HG02759 (cell line): ENCODE data around the gene ANKRD12.
A peak's percentile ranks its signal among the peaks of the same experiment; 100 is the strongest.

Experiments used
- ATAC-seq: cut with Tn5 transposase; IDR thresholded peaks from one replicate; pipeline ENCODE4 v1.9.1; 2021; ENCODE audit warnings: mild to moderate bottlenecking, moderate library complexity; ENCODE audit not compliant: unreplicated experiment

ANKRD12 gene

GRCh38 chr18:9281780-9282179, 145.2 kb downstream of the ANKRD12 start:
- no peak for ATAC-seq

- ATAC-seq: no peak
Observed at GRCh38 chr18:9283791-9284190, 147.2 kb downstream of the ANKRD12 start.

- ATAC-seq: no peak
Observed at GRCh38 chr18:9285604-9286003, 149.0 kb downstream of the ANKRD12 start.

GRCh38 chr18:9287036-9287435, 150.5 kb downstream of the ANKRD12 start:
- ATAC-seq: no peak

- no peak for ATAC-seq
Observed at GRCh38 chr18:9289698-9290097, 153.1 kb downstream of the ANKRD12 start.

GRCh38 chr18:9290156-9290555, 153.6 kb downstream of the ANKRD12 start:
- ATAC-seq: no peak

GRCh38 chr18:9292047-9292446, 155.5 kb downstream of the ANKRD12 start:
- no peak for ATAC-seq

- no peak for ATAC-seq
Observed at GRCh38 chr18:9293948-9294347, 157.4 kb downstream of the ANKRD12 start.

- no peak for ATAC-seq
Observed at GRCh38 chr18:9296233-9297006, 159.8 kb downstream of the ANKRD12 start.

GRCh38 chr18:9297007-9297393, 160.4 kb downstream of the ANKRD12 start:
- no peak for ATAC-seq

- ATAC-seq: no peak
Observed at GRCh38 chr18:9304388-9305070, 167.9 kb downstream of the ANKRD12 start.

GRCh38 chr18:9319333-9319732, 182.8 kb downstream of the ANKRD12 start:
- no peak for ATAC-seq

GRCh38 chr18:9321017-9321452, 184.5 kb downstream of the ANKRD12 start:
- ATAC-seq: no peak

GRCh38 chr18:9321736-9322135, 185.2 kb downstream of the ANKRD12 start:
- ATAC-seq: no peak

- no peak for ATAC-seq
Observed at GRCh38 chr18:9322744-9323143, 186.2 kb downstream of the ANKRD12 start.

GRCh38 chr18:9323750-9324445, 187.3 kb downstream of the ANKRD12 start:
- no peak for ATAC-seq

GRCh38 chr18:9325716-9326115, 189.1 kb downstream of the ANKRD12 start:
- no peak for ATAC-seq

GRCh38 chr18:9328776-9329175, 192.2 kb downstream of the ANKRD12 start:
- ATAC-seq: no peak

- ATAC-seq: no peak
Observed at GRCh38 chr18:9329471-9329870, 192.9 kb downstream of the ANKRD12 start.

- ATAC-seq: no peak
Observed at GRCh38 chr18:9330419-9330818, 193.8 kb downstream of the ANKRD12 start.

- peak; percentile 38 for ATAC-seq
Observed at GRCh38 chr18:9333441-9334328, 197.1 kb downstream of the ANKRD12 start.
